GM21367 (cell line): Measurements from ENCODE around the gene RSL1D1.

Experiments used
- ATAC-seq: cut with Tn5 transposase; IDR thresholded peaks from one replicate; pipeline ENCODE4 v1.9.1; 2021; ENCODE audit not compliant: unreplicated experiment

The RSL1D1 gene

GRCh38 chr16:11851294-11852091 lies at the start of gene RSL1D1:
Gene RSL1D1, minus strand, starts transcription at chr16:11851542. Its CDS starts 30 bp downstream, at chr16:11851512.
- peak; percentile 58 for ATAC-seq

DNA sequence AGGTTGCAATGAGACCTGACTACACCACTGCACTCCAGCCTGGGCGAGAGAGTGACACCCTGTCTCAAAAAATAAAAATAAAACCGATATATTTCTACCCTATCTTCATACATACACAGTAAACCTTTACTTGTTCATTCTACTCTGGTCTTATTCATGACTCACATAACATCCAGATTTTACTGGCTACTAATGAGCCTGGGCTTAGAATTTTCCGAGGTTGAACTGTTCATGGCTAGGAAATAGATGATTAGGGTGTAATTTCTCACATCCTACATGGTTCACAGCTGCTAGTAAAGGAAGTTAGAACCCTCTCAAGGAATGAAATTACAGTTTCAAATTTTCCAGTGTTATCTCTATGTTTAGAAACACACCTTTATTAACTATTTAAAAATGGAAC lies 49.7 kb upstream of the RSL1D1 start:
- no peak for ATAC-seq

- no peak for ATAC-seq
These were observed 45.3 kb upstream of the RSL1D1 start for GRCh38 chr16:11896486-11897176.

DNA sequence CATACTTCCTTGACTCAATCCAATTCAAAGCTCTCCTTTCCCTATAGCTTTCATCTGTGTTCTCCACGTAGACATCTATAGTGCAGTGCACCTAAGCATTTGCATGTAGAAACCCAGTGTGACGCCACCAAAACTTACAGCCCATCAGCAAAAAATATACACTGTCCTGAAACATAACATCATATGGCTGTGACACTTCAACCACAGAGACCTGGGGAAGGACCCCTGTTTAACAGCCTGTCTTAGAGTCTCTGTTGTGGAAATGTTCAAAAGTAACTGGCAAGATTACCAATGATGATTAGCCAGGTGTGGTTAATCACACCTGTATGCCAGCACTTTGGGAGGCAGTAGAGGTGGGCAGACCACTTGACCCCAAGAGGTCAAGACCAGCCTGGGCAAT lies 42.2 kb upstream of the RSL1D1 start:
- ATAC-seq = no peak

DNA sequence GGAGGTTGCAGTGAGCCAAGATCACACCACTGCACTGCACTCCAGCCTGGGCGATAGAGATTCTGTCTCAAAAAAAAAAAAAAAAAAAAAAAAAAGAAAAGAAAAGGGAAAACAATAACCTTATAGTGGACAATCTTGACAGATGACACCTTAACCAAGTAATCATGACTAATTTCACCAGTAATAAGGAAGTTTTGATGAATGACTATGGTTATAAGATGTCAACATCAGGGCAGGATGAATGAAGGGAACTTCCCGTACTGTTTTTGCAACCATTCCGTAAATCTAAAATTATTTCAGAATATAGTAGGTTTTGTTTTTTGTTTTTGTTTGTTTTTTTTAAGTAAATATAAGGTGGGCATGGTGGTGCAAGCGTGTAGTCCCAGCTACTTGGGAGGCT lies 41.4 kb upstream of the RSL1D1 start:
- no peak for ATAC-seq

GRCh38 chr16:11890231-11890965 lies 39.1 kb upstream of the RSL1D1 start:
- ATAC-seq = no peak

DNA sequence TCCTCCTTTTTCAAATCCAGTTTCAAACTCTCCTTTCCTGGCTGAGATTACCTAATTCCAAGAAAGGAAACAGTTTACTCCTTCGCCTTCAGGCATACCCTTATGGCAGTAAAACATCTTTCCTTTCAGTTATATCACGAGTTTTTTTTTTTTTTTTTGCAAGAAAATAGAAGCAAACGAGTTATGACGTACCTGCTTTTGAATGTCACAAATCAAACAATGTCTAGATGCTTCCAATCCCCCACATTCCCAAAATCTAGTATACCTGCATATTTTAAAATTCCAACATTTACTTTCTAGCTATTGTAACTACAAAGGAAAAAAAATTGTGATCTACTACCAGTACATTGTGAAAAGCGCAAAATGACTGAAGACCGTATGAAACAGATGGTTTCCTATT lies 35.5 kb upstream of the RSL1D1 start:
- no peak for ATAC-seq

- ATAC-seq = no peak
These were observed 32.7 kb upstream of the RSL1D1 start for GRCh38 chr16:11884035-11884434.

DNA sequence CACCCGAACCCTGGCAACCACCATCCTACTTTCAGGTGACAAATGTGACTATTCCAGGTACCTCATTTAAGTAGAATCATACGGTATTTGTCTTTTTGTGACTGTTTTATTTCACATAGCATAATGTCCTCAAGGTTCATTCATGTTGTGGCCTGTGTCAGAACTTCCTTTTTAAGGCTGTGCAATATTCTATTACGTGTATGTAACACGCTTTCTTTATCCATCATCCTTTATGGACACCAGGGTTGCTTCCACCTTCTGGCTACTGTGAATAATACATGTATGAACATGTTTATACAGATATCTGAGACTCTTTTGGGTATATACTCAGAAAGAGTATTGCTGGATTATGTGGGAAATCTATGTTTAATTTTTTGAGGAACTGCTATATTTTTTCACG lies 28.7 kb upstream of the RSL1D1 start:
- no peak for ATAC-seq

GRCh38 chr16:11877374-11877773 lies 26.0 kb upstream of the RSL1D1 start:
- ATAC-seq = no peak

DNA sequence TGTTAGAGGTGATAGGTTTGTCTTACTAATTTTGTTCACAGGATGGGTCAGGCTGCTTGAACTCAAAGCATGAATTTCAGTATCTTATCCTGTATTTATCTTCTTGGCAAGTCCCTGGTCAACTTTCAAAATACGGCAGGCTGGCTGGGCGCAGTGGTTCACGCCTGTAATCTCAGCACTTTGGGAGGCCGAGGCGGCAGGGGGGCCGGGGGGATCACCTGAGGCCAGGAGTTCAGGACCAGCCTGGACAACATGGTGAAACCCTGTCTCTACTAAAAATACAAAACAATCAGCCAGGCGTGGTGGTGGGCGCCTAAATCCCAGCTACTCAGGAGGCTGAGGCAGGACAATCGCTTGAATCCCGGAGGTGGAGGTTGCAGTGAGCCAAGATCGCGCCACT lies 25.0 kb upstream of the RSL1D1 start:
- ATAC-seq = no peak

DNA sequence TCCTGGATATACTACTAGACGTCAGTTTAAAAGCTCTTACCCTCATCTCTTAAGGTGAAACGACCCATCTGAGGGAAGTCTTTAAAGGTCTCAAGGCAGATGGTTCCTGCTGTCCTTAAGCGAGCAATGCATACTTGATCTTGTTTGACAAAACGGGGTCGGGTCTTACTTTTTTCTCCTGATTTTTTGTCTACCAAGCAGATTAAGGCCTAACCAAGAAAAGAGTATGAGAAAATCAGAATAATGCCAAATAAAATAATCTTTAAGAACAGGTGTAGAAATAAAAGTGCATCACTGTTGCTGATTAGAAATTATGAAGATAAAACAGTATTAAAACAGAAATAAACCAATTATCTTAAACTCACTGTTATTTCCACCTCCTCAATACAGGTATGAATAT lies 24.4 kb upstream of the RSL1D1 start:
- ATAC-seq = no peak

- no peak for ATAC-seq
These were observed 19.9 kb upstream of the RSL1D1 start for GRCh38 chr16:11871193-11871592.

DNA sequence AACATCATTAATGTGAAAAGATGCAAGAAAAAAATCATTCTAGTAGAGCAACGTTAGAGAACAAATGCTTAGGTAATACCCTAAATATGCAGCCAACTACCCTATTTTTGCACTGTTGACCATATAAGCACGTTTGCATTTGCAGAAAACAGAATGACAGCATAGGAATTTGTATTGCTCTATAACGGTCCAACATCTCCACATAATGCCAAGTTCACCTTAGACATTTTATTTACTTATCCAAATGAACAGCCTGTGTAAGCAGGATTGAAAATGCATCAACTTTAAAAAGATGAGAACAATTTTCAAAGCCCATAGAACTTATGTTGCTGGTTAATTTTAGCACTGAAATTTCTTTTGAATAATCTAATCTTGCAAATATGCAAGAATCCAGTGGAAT lies 19.1 kb upstream of the RSL1D1 start:
- ATAC-seq = no peak

- ATAC-seq = no peak
These were observed 18.2 kb upstream of the RSL1D1 start for GRCh38 chr16:11869353-11870228.

DNA sequence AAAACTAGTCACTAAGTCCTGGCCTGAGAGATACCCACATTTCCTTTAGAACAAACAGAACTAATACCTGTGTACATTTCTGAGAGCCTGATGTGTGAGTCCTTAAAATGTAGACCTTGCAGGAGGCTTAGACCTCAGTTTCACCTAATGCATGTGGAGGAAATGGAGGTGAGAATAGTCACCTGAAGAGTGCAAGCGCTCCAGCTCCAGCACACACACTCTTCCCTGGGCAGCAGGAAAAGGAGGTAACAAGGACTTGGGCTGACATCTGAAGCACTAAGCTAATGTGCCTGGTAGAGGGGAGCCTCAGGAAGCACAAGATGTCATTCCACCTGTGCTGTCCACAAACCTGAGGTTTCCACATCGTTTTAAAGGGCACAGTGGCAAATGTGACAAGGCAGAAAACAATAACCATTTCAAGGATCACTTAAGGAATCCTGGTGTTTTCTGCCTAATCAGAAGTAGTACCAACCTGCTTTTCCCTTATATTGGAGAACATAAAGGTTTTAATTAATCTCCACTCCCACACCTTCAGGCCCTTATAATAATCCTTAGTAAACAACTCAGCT lies 17.2 kb upstream of the RSL1D1 start:
- ATAC-seq = no peak

GRCh38 chr16:11862489-11862888 lies 11.1 kb upstream of the RSL1D1 start:
- no peak for ATAC-seq

- ATAC-seq = no peak
These were observed 5.8 kb upstream of the RSL1D1 start for GRCh38 chr16:11857161-11857560.

DNA sequence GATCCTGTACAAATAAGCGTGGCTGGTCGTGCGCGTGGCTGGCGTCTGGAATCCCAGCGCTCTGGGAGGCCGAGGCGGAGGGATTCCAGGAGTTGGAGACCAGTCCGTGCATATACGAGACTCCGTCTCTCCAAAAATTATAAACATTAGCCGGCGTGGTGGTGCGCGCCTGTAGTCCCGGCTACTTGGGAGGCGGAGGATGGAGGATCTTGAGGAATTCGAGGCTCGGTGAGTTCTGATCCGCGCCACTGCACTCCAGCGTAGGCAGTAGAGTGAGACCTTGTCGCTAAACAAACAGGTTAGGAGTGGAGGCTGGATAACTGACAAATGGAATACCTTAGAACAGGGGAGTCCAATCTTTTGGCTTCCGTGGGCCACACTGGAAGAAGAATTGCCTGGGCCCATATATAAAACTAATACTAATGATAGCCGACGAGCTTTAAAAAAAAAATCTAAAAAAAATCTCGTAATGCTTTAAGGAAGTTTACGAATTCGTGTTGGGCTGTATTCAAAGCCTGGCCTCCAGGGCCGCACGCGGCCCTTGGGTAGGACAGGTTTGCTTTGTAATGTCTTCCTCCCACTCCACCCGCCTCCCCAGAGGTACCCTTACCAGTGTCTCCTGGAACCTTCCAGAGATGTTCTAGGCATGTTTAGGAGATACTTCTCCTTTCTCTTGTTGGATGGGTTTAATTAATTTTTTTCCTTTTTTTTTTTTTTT lies 909 bp upstream of the RSL1D1 start:
- ATAC-seq = no peak

GRCh38 chr16:11848842-11849241 lies 2.5 kb downstream of the RSL1D1 start:
- ATAC-seq = no peak
